HG03097 (cell line): ENCODE data around the gene SPANXA2.
"Not testable (repeated sequence)": the region's sequence is repeated elsewhere in the genome, so short reads cannot be mapped to it uniquely, and the experiment has no call there.

Source experiments
- ATAC-seq: cut with Tn5 transposase; IDR thresholded peaks from one replicate; pipeline ENCODE4 v1.9.1; 2021; ENCODE audit not compliant: unreplicated experiment, low FRiP score

The SPANXA2 gene, protein sequence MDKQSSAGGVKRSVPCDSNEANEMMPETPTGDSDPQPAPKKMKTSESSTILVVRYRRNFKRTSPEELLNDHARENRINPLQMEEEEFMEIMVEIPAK

DNA sequence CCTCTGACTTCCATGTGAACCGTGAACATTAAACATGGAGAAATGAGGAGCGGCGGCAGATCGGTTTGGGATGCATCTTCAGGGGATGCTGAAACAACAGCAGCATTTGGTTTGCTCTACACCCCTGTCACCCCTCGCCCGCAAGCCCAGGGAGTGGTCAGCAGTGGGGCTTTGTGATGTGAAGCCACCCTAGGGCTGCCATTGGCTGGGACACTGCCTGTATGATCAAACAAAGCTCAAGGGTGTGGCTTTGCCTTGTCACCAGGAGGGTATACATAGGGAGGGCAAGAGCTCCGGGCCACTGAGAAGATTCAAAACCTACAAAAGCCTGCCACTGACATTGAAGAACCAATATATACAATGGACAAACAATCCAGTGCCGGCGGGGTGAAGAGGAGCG lies at the start of gene SPANXA2:
TSS of gene SPANXA2 (plus strand) at position 301 of the 400 bp plus-strand sequence. CDS start at position 361, 60 bp downstream.
- ATAC-seq: not testable (repeated sequence)

DNA sequence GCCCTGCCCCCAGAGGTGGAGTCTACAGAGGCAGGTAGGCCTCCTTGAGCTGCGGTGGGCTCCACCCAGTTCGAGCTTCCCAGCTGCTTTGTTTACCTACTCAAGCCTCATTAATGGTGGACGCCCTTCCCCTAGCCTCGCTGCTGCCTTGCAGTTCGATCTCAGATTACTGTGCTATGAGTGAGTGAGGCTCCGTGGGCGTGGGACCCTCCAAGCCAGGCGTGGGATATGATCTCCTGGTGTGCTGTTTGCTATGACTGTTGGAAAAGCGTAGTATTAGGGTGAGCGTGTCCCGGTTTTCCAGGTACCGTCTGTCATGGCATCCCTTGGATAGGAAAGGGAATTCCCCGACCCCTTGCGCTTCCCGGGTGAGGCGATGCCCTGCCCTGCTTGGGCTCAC lies 47.0 kb upstream of the SPANXA2 start:
- not testable (repeated sequence) for ATAC-seq

DNA sequence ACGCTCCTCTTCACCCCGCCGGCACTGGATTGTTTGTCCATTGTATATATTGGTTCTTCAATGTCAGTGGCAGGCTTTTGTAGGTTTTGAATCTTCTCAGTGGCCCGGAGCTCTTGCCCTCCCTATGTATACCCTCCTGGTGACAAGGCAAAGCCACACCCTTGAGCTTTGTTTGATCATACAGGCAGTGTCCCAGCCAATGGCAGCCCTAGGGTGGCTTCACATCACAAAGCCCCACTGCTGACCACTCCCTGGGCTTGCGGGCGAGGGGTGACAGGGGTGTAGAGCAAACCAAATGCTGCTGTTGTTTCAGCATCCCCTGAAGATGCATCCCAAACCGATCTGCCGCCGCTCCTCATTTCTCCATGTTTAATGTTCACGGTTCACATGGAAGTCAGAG lies 4.9 kb upstream of the SPANXA2 start, which contains the start of gene SPANXA1:
TSS of gene SPANXA1 (minus strand) at position 101 of the 400 bp plus-strand sequence. CDS start at position 41, 60 bp downstream.
- ATAC-seq: not testable (repeated sequence)

DNA sequence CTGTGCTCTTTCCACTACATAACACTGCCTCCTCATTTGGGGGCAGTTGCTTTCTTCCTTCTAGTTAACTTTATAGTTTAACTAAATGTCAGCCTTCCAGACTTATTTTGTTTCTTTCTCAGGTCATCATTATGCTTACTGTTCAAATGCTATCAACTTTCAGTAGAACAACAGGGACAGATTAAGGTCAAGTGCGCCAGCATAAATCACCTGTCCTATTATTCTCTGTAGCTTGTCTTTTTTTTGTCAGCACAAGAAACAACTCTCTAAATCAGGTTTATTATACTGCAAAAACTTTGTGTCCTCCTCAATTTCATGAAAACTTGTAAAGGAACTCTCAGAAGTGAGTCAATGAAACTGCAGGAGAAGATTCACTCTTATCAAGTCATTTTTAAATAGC lies 19.6 kb downstream of the SPANXA2 start:
- ATAC-seq: no peak

DNA sequence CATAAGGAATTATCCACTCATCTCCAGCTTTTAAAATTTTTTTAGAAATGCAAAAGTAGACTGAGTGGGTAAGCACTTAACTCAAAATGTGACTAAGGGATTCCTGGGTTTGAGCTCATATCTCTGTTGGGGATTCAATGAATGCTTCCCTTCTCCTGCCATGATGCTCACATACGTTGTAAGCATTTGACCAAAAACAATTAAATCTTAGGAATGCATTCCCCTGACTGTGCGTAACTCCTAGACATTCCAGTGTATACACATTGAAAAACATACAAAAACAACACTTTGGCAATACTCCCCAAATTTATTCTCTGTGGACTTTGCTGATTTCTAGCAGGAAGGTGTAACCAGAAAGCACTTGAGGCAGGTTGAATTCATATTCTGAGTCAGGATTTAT lies 29.8 kb downstream of the SPANXA2 start:
- no peak for ATAC-seq

DNA sequence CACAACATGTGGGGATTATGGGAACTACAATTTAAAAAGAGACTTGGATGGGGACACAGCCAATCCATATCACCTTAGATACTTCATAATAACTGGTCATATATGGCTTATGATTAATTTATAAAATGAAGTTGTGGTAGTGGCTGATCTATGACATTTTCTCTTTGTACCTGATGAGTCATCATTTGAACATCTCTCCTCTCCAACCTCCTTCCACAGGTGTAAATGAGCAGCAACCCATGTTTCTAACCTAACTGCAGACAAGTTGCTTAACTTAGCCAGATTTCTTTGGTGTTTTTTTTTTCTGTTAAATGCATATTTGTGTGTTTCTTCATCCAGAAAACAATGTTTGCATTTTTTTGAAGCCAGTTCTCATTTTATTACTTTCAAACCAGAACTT lies 42.6 kb downstream of the SPANXA2 start:
- ATAC-seq: no peak

DNA sequence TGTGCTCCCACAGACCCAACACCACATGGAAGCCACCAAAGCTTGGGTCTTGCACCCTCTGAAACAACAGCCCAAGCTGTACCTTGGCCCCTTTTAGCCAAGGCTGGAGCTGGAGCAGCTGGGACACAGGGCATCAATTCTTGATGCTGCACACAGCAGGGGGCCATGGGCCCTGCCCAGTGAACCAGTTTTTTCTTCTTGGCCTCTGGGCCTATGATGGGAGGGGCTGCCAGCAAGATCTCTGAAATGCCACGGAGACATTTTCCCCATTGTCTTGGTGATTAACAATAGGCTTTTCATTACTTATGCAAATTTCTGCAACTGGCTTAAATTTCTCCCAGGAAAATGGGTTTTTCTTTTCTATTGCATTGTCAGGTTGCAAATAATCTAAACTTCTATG lies 49.0 kb downstream of the SPANXA2 start:
- no peak for ATAC-seq
